SK-N-SH treated with all-trans-retinoic acid at 6 μM for 48 hours (cell line): ENCODE measurements around the gene STUM.

Source experiments
- BACH2 ChIP-seq: fragments of 250-450 bp; sonication (Bioruptor Pico); IDR thresholded peaks from 2 replicates; pipeline ENCODE4 v1.9.0; 2021; ENCODE audit warnings: mild to moderate bottlenecking, borderline replicate concordance
- RARB ChIP-seq: fragments of 250-450 bp; sonication (Bioruptor Pico); IDR thresholded peaks from 2 replicates; pipeline ENCODE4 v1.8.0; 2021; ENCODE audit warnings: mild to moderate bottlenecking, moderate library complexity
- TCF4 ChIP-seq: fragments of 250-450 bp; sonication (Bioruptor Pico); IDR thresholded peaks from 2 replicates; pipeline ENCODE4 v1.8.0; 2021; ENCODE audit warnings: mild to moderate bottlenecking, moderate library complexity, borderline replicate concordance
- TSHZ2 ChIP-seq: fragments of 250-450 bp; sonication (Bioruptor Pico); IDR thresholded peaks from 2 replicates; pipeline ENCODE4 v1.5.0; 2020; ENCODE audit warnings: mild to moderate bottlenecking, moderate library complexity

DNA sequence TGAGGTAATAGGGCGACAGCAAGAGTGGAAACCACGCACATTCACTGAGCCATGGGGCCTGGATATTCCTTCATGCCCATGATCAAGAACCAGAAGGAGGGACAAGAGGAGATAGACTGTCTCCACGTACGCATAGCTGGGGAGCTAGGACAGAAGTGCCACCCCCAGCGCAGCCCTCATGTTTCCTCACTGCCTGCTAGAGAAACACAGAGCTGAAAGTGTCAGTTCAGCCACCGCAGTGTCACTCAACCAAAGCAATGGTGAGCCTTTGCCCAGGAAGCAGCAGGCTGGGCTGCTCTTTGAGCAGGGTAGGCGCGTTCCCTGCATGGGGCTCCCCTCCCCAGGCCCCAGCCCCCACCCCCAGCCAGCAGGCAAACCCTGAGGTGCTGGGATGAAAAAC, 68.5 kb downstream of the STUM start:
- TF ChIP-seq BACH2 (no peak), RARB (no peak), TCF4 (CRISPR knock-in tag) (no peak), TSHZ2 (no peak)
